ENCODE measurements around the gene CYP4Z1.
"Not testable (repeated sequence)": the region's sequence is repeated elsewhere in the genome, so short reads cannot be mapped to it uniquely, and the experiment has no call there.

Gene CYP4Z1

DNA sequence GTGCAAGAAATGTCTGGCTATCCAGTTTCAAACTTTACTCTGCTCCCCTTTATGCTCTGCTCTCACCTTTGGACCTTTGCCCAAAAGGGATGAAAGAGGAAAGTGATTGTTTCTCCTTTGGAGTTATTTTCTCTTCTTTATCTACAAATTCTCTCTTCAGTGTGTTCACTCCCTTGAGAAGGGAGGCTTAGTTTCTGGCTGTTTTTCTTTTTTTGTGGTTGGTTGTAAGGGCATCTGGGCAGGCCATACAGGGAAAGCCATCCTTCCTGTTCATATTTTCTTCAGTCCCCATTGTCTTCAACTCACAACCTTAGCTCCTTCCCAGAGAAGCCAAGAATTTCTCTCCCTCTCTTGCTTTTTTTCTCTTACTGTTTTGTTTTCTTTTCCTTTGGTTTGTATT is 2.5 kb downstream of the CYP4Z1 start:
- not testable (repeated sequence) for H3K36me3 ChIP-seq (ENCODE audit: control insufficient read depth in 2 of 2, insufficient read depth in 2 of 2, low read length in 2 of 2); H3K4me1 ChIP-seq (ENCODE audit: control insufficient read depth, insufficient read depth, low read length); H3K27ac ChIP-seq (ENCODE audit: low read length); H3K9ac ChIP-seq (ENCODE audit: low read length in 2 of 2); H3K4me3 ChIP-seq (ENCODE audit: low read length in 2 of 2); H3K9me3 ChIP-seq (ENCODE audit: control insufficient read depth in 2 of 2, low read length in 2 of 2); H3K27me3 ChIP-seq (ENCODE audit: control insufficient read depth in 1 of 2, insufficient read depth in 2 of 2, low read length in 2 of 2)

GRCh38 chr1:47089356-47089755 is 22.3 kb downstream of the CYP4Z1 start:
- H3K27me3 ChIP-seq (ENCODE audit: control insufficient read depth in 1 of 2, insufficient read depth in 2 of 2, low read length in 2 of 2); H3K9ac ChIP-seq (ENCODE audit: low read length in 2 of 2); H3K36me3 ChIP-seq (ENCODE audit: control insufficient read depth in 2 of 2, insufficient read depth in 2 of 2, low read length in 2 of 2); H3K4me1 ChIP-seq (ENCODE audit: control insufficient read depth, insufficient read depth, low read length); H3K27ac ChIP-seq (ENCODE audit: low read length); H3K9me3 ChIP-seq (ENCODE audit: control insufficient read depth in 2 of 2, low read length in 2 of 2); H3K4me3 ChIP-seq (ENCODE audit: low read length in 2 of 2): not testable (repeated sequence)

- not testable (repeated sequence) for H3K9ac ChIP-seq (ENCODE audit: low read length in 2 of 2); H3K36me3 ChIP-seq (ENCODE audit: control insufficient read depth in 2 of 2, insufficient read depth in 2 of 2, low read length in 2 of 2); H3K27ac ChIP-seq (ENCODE audit: low read length); H3K4me3 ChIP-seq (ENCODE audit: low read length in 2 of 2); H3K4me1 ChIP-seq (ENCODE audit: control insufficient read depth, insufficient read depth, low read length); H3K9me3 ChIP-seq (ENCODE audit: control insufficient read depth in 2 of 2, low read length in 2 of 2); H3K27me3 ChIP-seq (ENCODE audit: control insufficient read depth in 1 of 2, insufficient read depth in 2 of 2, low read length in 2 of 2)
These were observed 24.4 kb downstream of the CYP4Z1 start for GRCh38 chr1:47091476-47091875.

- no peaks in the 10 kb centered on the region for H3K36me3 ChIP-seq (ENCODE audit: control insufficient read depth in 2 of 2, insufficient read depth in 2 of 2, low read length in 2 of 2)
These were observed 37.8 kb downstream of the CYP4Z1 start for GRCh38 chr1:47104816-47105215.

DNA sequence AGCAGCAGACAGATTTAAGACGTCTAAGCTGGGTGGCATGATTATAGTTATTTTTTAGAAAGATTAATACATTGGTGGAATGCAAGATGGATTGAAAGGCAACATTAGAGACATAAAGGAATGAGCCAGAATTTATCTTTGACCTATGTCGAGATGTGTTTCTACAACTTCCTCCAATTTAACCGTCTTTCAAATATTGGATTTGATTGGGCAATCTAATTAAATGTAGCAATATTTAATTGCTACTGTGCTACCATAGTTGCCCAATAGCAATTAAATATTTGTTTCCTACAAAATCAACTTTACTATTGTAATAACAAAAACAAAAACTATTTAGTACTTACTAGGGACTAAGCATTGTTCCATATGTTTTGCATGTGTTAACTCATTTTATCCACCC is 39.8 kb downstream of the CYP4Z1 start:
- no peaks in the 10 kb centered on the region for H3K27me3 ChIP-seq (ENCODE audit: control insufficient read depth in 1 of 2, insufficient read depth in 2 of 2, low read length in 2 of 2)

More at GRCh38 chr1:47104816-47105215, 37.8 kb downstream of the CYP4Z1 start:
- H3K4me1 ChIP-seq (ENCODE audit: control insufficient read depth, insufficient read depth, low read length): no peaks in the 10 kb centered on the region
- no peak overlapping the region for H3K9ac ChIP-seq (ENCODE audit: low read length in 2 of 2)
- H3K27ac ChIP-seq (ENCODE audit: low read length): no peak overlapping the region
- no peaks in the 10 kb centered on the region for H3K27me3 ChIP-seq (ENCODE audit: control insufficient read depth in 1 of 2, insufficient read depth in 2 of 2, low read length in 2 of 2)
- no peak overlapping the region for H3K4me3 ChIP-seq (ENCODE audit: low read length in 2 of 2)
- peaks cover 0 to 2% of the 10 kb centered on the region in 2 donors for H3K9me3 ChIP-seq (ENCODE audit: control insufficient read depth in 2 of 2, low read length in 2 of 2)

DNA sequence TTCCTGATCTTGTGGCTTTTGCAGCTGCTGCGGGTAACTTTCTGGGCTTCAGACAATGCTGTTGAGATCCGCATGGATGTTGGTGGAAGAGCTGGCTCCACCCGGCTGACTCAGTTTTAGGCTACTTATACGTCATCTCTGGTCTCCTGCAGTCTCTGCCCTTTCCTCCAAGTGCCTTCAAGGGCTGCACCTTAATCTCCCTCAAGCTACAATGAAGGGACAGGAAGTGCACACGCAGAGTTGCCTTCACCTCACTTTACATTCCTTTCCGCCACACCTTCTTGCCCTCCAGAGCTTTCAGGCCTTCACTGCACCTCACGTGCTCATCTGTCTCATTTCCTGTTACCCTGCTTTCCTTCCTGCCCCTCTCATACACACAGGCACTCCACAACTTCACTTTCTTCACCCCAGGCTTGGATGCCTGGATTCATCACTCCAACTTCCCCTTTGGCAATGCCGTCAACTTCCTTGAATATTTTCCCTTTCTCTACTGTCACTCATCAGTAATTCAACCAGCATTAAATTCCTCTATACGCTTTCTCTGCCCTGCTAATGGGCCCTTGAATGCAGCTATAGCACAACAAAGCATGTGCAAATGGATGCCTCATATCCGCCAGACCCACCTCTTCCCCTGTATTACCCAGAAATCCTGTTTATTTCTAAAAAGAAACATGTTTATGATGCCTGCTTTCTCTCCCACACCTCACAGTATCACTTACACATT is 41.0 kb downstream of the CYP4Z1 start:
- H3K4me3 ChIP-seq (ENCODE audit: low read length in 2 of 2); H3K9ac ChIP-seq (ENCODE audit: low read length in 2 of 2); H3K27me3 ChIP-seq (ENCODE audit: control insufficient read depth in 1 of 2, insufficient read depth in 2 of 2, low read length in 2 of 2); H3K4me1 ChIP-seq (ENCODE audit: control insufficient read depth, insufficient read depth, low read length); H3K9me3 ChIP-seq (ENCODE audit: control insufficient read depth in 2 of 2, low read length in 2 of 2); H3K27ac ChIP-seq (ENCODE audit: low read length); H3K36me3 ChIP-seq (ENCODE audit: control insufficient read depth in 2 of 2, insufficient read depth in 2 of 2, low read length in 2 of 2): not testable (repeated sequence)

More for the DNA sequence above, 39.8 kb downstream of the CYP4Z1 start:
- Histone ChIP-seq H3K9me3 (ENCODE audit: control insufficient read depth in 2 of 2, low read length in 2 of 2) (peaks cover 0 to 2% of the 10 kb centered on the region in 2 donors), H3K27ac (ENCODE audit: low read length) (no peak overlapping the region), H3K9ac (ENCODE audit: low read length in 2 of 2) (no peak overlapping the region), H3K4me3 (ENCODE audit: low read length in 2 of 2) (no peak overlapping the region), H3K4me1 (ENCODE audit: control insufficient read depth, insufficient read depth, low read length) (no peaks in the 10 kb centered on the region), H3K36me3 (ENCODE audit: control insufficient read depth in 2 of 2, insufficient read depth in 2 of 2, low read length in 2 of 2) (no peaks in the 10 kb centered on the region)

- H3K9ac ChIP-seq (ENCODE audit: low read length in 2 of 2); H3K27me3 ChIP-seq (ENCODE audit: control insufficient read depth in 1 of 2, insufficient read depth in 2 of 2, low read length in 2 of 2); H3K4me1 ChIP-seq (ENCODE audit: control insufficient read depth, insufficient read depth, low read length); H3K9me3 ChIP-seq (ENCODE audit: control insufficient read depth in 2 of 2, low read length in 2 of 2); H3K27ac ChIP-seq (ENCODE audit: low read length); H3K36me3 ChIP-seq (ENCODE audit: control insufficient read depth in 2 of 2, insufficient read depth in 2 of 2, low read length in 2 of 2); H3K4me3 ChIP-seq (ENCODE audit: low read length in 2 of 2): not testable (repeated sequence)
These were observed 42.5 kb downstream of the CYP4Z1 start for GRCh38 chr1:47109482-47109881.

DNA sequence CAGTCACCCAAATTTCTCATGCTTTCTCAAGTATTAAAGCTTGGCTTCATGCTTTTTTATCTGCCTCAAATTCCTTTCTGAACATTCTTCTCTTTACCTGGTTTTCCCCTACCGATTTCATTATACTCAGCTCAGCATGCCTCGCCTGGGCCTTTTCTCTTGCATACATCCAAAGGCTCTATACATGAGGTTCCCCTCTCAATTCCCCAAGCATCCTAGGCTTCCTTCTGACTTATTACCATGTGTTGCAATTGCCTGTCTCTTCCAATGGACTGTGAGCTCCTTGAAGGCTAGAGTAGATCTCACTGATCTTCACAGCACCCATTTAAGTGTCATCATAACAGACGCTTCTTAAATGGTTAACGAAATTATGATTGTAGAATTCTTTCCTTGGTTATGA is 46.1 kb downstream of the CYP4Z1 start:
- Histone ChIP-seq H3K4me1 (ENCODE audit: control insufficient read depth, insufficient read depth, low read length) (no peaks in the 10 kb centered on the region), H3K9ac (ENCODE audit: low read length in 2 of 2) (no peak overlapping the region), H3K4me3 (ENCODE audit: low read length in 2 of 2) (no peak overlapping the region), H3K36me3 (ENCODE audit: control insufficient read depth in 2 of 2, insufficient read depth in 2 of 2, low read length in 2 of 2) (no peaks in the 10 kb centered on the region), H3K27ac (ENCODE audit: low read length) (no peak overlapping the region), H3K27me3 (ENCODE audit: control insufficient read depth in 1 of 2, insufficient read depth in 2 of 2, low read length in 2 of 2) (no peaks in the 10 kb centered on the region), H3K9me3 (ENCODE audit: control insufficient read depth in 2 of 2, low read length in 2 of 2) (no peaks in the 10 kb centered on the region)

GRCh38 chr1:47121039-47121438 is 54.0 kb downstream of the CYP4Z1 start:
- not testable (repeated sequence) for H3K27me3 ChIP-seq (ENCODE audit: control insufficient read depth in 1 of 2, insufficient read depth in 2 of 2, low read length in 2 of 2); H3K4me3 ChIP-seq (ENCODE audit: low read length in 2 of 2); H3K9me3 ChIP-seq (ENCODE audit: control insufficient read depth in 2 of 2, low read length in 2 of 2); H3K4me1 ChIP-seq (ENCODE audit: control insufficient read depth, insufficient read depth, low read length); H3K9ac ChIP-seq (ENCODE audit: low read length in 2 of 2); H3K36me3 ChIP-seq (ENCODE audit: control insufficient read depth in 2 of 2, insufficient read depth in 2 of 2, low read length in 2 of 2); H3K27ac ChIP-seq (ENCODE audit: low read length)

DNA sequence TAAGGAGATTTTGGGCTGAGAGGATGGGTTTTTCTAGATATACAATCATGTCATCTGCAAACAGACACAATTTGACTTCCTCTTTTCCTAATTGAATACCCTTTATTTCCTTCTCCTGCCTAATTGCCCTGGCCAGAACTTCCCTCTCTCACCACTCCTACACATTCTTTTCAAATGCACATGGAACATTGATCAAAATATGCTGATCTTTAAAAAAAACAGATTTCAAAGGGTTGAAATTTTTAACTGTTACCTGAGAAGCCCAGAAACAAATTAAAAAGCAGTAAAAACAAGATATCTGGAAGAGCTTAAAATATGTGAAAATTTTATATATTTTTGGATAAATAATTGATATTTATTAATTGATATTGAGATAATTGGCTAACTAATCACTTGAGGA is 57.8 kb downstream of the CYP4Z1 start:
- H3K4me1 ChIP-seq (ENCODE audit: control insufficient read depth, insufficient read depth, low read length); H3K9me3 ChIP-seq (ENCODE audit: control insufficient read depth in 2 of 2, low read length in 2 of 2); H3K36me3 ChIP-seq (ENCODE audit: control insufficient read depth in 2 of 2, insufficient read depth in 2 of 2, low read length in 2 of 2); H3K9ac ChIP-seq (ENCODE audit: low read length in 2 of 2); H3K4me3 ChIP-seq (ENCODE audit: low read length in 2 of 2); H3K27me3 ChIP-seq (ENCODE audit: control insufficient read depth in 1 of 2, insufficient read depth in 2 of 2, low read length in 2 of 2); H3K27ac ChIP-seq (ENCODE audit: low read length): not testable (repeated sequence)

- H3K4me1 ChIP-seq (ENCODE audit: control insufficient read depth, insufficient read depth, low read length); H3K4me3 ChIP-seq (ENCODE audit: low read length in 2 of 2); H3K9ac ChIP-seq (ENCODE audit: low read length in 2 of 2); H3K36me3 ChIP-seq (ENCODE audit: control insufficient read depth in 2 of 2, insufficient read depth in 2 of 2, low read length in 2 of 2); H3K27me3 ChIP-seq (ENCODE audit: control insufficient read depth in 1 of 2, insufficient read depth in 2 of 2, low read length in 2 of 2); H3K27ac ChIP-seq (ENCODE audit: low read length); H3K9me3 ChIP-seq (ENCODE audit: control insufficient read depth in 2 of 2, low read length in 2 of 2): not testable (repeated sequence)
These were observed 60.0 kb downstream of the CYP4Z1 start for GRCh38 chr1:47126997-47127396.

All from stomach smooth muscle (tissue), 2 donors.